Measurements from ENCODE around the gene CIDEC. TPM values are rescaled to one million over a fixed set of nuclear protein-coding genes. Genes with fewer than 3 reads are reported as not detected.

Gene CIDEC
- total RNA-seq, result not detected

- H3K36me3 Mint-ChIP-seq, result no peaks in the 10 kb centered on the region
- POLR2A ChIA-PET, result interaction anchor here (0.6 kb wide), 1 partner anchor 10 kb away, joined by 3 read pairs; no protein-coding TSS in a partner anchor
- H3K9me3 Mint-ChIP-seq, result no peaks in the 10 kb centered on the region
- ATAC-seq (ENCODE audit: low read depth), result no peak
- H3K4me1 Mint-ChIP-seq, result no peaks in the 10 kb centered on the region
- no peak within 1 kb of the TSS for H3K27ac Mint-ChIP-seq
- H3K27me3 Mint-ChIP-seq, result peaks cover 5% of the 10 kb centered on the region
- DNase-seq, result no peak
- no peak within 1 kb of the TSS for H3K4me3 Mint-ChIP-seq
These were observed at the start of gene CIDEC for GRCh38 chr3:9879830-9880549. CIDEC (minus strand) TSS chr3:9880253; CDS start chr3:9878486, 1,767 bp downstream.

GRCh38 chr3:9928158-9928557 lies 48.1 kb upstream of the CIDEC start:
- Mint-ChIP-seq H3K36me3 (no peaks in the 10 kb centered on the region), H3K9me3 (no peaks in the 10 kb centered on the region), H3K27ac (no peak overlapping the region), H3K27me3 (peaks cover 2% of the 10 kb centered on the region), H3K4me3 (no peak overlapping the region), H3K4me1 (peaks cover 8% of the 10 kb centered on the region)
- DNase-seq (no peak), ATAC-seq (ENCODE audit: low read depth) (no peak)
- POLR2A ChIA-PET, result no interaction called here

DNA sequence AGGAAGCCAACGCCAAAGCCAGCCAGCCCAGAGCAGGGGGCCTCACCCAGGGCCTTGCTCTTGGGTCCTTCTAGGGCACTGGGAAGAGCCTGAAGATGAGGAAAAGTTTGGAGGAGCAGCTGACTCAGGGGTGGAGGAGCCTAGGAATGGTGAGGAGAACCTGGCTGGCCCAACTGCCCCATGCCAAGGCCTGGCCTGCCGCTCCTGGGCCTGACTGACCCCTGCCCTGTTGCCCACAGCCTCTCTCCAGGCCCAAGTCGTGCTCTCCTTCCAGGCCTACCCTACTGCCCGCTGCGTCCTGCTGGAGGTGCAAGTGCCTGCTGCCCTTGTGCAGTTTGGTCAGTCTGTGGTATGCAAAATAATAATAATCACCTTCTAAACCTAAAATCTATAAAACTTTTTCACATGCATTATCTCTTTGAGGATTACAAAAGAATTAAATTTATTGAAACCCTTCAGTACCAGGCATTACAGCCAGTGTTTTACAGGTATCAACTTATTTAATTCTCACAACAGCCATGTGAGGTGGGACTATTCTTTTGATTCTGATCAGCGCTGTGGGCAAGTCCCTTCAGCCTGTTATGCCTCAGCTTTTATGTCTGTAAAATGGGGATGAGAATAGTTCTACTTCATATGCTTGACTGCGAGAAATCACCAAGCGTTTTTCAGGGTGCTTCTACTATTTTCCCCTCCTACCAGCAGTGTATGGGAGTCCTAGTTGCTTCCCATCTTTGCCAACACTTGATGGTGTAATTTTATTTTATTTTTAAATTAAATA lies 38.4 kb upstream of the CIDEC start:
- ATAC-seq (ENCODE audit: low read depth) (no peak), DNase-seq (no peak)
- POLR2A ChIA-PET, result no interaction called here
- H3K36me3 Mint-ChIP-seq, result no peaks in the 10 kb centered on the region
- H3K4me1 Mint-ChIP-seq, result peaks cover 5% of the 10 kb centered on the region
- peaks cover 4% of the 10 kb centered on the region for H3K27me3 Mint-ChIP-seq
- H3K9me3 Mint-ChIP-seq, result no peaks in the 10 kb centered on the region
- no peak overlapping the region for H3K27ac Mint-ChIP-seq
- no peak overlapping the region for H3K4me3 Mint-ChIP-seq

DNA sequence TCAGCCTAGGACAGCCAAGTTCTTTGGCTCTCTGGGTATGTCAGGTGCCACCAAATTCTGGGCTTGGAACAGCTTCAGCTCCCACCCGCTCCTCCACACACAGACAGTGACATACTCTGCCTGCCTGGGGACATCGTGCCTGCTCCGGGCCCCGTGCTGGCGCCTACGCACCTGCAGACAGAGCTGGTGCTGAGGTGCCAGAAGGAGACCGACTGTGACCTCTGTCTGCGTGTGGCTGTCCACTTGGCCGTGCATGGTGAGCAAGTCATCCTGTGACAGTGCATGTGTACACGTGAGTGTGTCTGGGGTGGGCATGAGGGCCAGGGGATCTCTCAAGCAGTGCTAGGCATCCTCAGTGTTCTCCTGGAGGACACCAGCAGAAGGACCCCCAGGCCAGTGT lies 37.8 kb upstream of the CIDEC start:
- Mint-ChIP-seq H3K27me3 (peaks cover 4% of the 10 kb centered on the region), H3K27ac (no peak overlapping the region), H3K4me3 (no peak overlapping the region), H3K9me3 (no peaks in the 10 kb centered on the region), H3K4me1 (peaks cover 6% of the 10 kb centered on the region), H3K36me3 (no peaks in the 10 kb centered on the region)
- DNase-seq (no peak), ATAC-seq (ENCODE audit: low read depth) (no peak)
- POLR2A ChIA-PET, result interaction anchor here (1.1 kb wide), 1 partner anchor 16 kb away, joined by 3 read pairs; no protein-coding TSS in a partner anchor

DNA sequence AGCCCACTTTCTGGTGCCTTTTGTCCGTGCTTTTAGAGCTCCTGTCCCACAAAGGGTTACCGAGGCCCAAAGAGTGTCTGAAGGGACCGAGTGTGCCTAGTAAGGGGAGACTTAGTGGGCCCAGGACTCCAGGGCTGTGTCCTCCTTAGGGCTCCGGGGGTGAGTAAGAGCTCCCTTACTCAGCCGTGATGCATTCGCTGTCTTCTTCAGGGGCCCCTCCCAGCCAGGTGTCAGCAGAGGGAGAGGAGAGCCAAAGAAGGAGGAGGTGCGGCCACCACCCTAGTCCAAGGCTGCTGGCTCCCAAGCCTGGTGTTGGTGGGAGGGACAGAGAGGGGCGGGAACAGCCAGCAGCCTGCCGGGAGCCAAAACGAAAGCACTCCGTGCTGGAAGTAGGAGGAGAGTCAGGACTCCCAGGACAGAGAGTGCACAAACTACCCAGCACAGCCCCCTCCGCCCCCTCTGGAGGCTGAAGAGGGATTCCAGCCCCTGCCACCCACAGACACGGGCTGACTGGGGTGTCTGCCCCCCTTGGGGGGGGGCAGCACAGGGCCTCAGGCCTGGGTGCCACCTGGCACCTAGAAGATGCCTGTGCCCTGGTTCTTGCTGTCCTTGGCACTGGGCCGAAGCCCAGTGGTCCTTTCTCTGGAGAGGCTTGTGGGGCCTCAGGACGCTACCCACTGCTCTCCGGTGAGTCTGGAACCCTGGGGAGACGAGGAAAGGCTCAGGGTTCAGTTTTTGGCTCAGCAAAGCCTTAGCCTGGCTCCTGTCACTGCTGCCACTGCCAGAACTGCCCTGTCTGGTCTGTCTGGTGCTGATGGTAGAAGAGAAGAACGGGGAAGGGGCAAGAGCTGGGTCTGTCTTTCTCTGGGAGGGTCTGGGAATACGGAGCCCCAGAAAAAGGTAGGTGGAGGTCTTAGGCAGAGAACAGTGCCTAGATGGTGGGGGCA lies 37.0 kb upstream of the CIDEC start, which contains the start of gene IL17RC:
Gene IL17RC, plus strand, starts transcription at position 365 of the 947 bp plus-strand sequence. Its CDS starts 218 bp downstream, at position 583.
- peak; percentile 35 for ATAC-seq (ENCODE audit: low read depth)
- H3K4me1 Mint-ChIP-seq, result peaks cover 13% of the 10 kb centered on the region
- peak; percentile 39 for DNase-seq
- no peaks in the 10 kb centered on the region for H3K9me3 Mint-ChIP-seq
- H3K27me3 Mint-ChIP-seq, result peaks cover 8% of the 10 kb centered on the region
- peak within 1 kb of the TSS; percentile 74 for H3K4me3 Mint-ChIP-seq
- H3K27ac Mint-ChIP-seq, result peak within 1 kb of the TSS; percentile 56
- POLR2A ChIA-PET, result interaction anchor here (1.1 to 3.0 kb wide), 3 partner anchors 15 to 22 kb away, joined by 3 to 16 read pairs (median 3); partner anchors contain the start of gene CRELD1
- peaks cover 2% of the 10 kb centered on the region for H3K36me3 Mint-ChIP-seq

DNA sequence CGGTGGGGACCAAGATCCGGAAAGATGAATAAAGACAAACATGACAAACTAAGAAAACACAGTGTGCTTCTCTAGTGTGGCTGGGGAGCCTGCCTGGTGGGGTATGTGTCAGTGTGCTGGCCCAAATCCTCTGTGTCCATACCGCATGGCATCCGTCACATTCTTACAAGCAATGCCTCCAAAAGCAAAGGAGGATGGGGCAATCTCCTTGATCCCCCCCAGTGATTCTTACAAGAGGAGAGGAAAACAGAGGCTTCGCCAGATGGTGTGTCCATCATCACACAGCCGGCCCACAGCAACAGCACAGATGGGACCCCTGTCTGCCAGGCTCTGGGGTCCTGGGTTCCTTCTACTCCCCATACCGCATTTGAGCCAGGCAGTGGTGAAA lies 36.3 kb upstream of the CIDEC start:
- DNase-seq, result no peak
- peak overlapping the region; percentile 39 for H3K4me3 Mint-ChIP-seq
- peaks cover 13% of the 10 kb centered on the region for H3K4me1 Mint-ChIP-seq
- ATAC-seq (ENCODE audit: low read depth), result no peak
- POLR2A ChIA-PET, result interaction anchor here (1.0 to 3.0 kb wide), 3 partner anchors 14 to 21 kb away, joined by 3 to 16 read pairs (median 4); partner anchors contain the start of genes CRELD1 and IL17RE
- H3K27ac Mint-ChIP-seq, result no peak overlapping the region
- H3K9me3 Mint-ChIP-seq, result no peaks in the 10 kb centered on the region
- H3K27me3 Mint-ChIP-seq, result peaks cover 11% of the 10 kb centered on the region
- H3K36me3 Mint-ChIP-seq, result peaks cover 2% of the 10 kb centered on the region

DNA sequence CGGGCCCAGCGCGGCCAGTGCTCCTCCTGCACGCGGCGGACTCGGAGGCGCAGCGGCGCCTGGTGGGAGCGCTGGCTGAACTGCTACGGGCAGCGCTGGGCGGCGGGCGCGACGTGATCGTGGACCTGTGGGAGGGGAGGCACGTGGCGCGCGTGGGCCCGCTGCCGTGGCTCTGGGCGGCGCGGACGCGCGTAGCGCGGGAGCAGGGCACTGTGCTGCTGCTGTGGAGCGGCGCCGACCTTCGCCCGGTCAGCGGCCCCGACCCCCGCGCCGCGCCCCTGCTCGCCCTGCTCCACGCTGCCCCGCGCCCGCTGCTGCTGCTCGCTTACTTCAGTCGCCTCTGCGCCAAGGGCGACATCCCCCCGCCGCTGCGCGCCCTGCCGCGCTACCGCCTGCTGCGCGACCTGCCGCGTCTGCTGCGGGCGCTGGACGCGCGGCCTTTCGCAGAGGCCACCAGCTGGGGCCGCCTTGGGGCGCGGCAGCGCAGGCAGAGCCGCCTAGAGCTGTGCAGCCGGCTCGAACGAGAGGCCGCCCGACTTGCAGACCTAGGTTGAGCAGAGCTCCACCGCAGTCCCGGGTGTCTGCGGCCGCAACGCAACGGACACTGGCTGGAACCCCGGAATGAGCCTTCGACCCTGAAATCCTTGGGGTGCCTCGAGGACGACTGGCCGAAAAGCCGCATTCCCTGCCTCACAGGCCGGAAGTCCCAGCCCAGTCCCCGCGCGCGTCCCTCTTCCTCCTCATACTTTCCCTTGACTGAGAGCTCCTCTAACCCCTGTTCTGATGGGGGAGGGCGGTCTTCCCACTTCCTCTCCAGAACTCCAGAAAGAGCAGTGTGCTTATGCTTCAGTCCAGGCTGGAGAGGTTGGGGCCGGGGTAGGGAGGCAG lies 35.4 kb upstream of the CIDEC start:
- POLR2A ChIA-PET, result interaction anchor here (1.0 to 3.0 kb wide), 2 partner anchors 13 to 17 kb away, joined by 4 to 16 read pairs; partner anchors contain the start of genes CRELD1 and IL17RE
- peaks cover 13% of the 10 kb centered on the region for H3K4me1 Mint-ChIP-seq
- no peaks in the 10 kb centered on the region for H3K9me3 Mint-ChIP-seq
- peak overlapping the region; percentile 56 for H3K27ac Mint-ChIP-seq
- DNase-seq (peak; percentile 60), ATAC-seq (ENCODE audit: low read depth) (peak; percentile 60)
- peaks cover 2% of the 10 kb centered on the region for H3K36me3 Mint-ChIP-seq
- H3K4me3 Mint-ChIP-seq, result peak overlapping the region; percentile 74
- peaks cover 13% of the 10 kb centered on the region for H3K27me3 Mint-ChIP-seq

DNA sequence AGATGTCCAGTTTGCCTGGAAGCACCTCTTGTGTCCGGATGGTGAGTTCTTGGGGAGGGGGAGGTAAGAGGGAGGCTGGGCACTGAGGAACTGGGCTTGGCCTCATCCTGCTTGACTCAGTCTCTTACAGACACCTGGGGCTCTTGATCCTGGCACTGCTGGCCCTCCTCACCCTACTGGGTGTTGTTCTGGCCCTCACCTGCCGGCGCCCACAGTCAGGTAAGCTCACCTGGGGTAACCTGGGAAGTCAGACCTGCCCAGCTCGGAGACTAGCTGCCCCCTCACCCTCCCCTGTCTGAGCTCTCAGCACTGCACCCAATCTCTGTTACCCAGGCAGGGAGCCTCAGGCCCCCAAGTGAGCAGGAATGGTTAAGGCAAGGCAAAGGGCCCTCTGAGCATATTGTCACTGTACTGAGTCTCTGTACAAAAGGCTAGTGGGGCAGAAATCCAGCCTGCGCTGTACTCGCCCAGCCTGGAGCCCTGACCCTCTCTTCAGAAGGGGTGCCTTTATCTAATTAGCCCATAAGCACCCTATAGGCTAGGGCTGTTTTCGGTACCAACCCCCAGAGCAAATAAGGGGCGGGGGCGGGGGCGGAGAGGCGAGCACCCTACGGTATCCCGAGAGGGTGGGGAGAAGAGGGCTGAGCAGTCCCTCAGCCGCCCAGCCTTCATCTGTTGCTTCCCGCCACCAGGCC lies 34.7 kb upstream of the CIDEC start:
- Mint-ChIP-seq H3K27ac (no peak overlapping the region), H3K27me3 (peaks cover 13% of the 10 kb centered on the region), H3K4me3 (peak overlapping the region; percentile 48), H3K9me3 (no peaks in the 10 kb centered on the region), H3K36me3 (peaks cover 2% of the 10 kb centered on the region), H3K4me1 (peaks cover 14% of the 10 kb centered on the region)
- POLR2A ChIA-PET, result interaction anchor here (1.6 to 3.0 kb wide), 2 partner anchors 18 to 24 kb away, joined by 5 to 16 read pairs; partner anchors contain the start of genes CRELD1 and JAGN1
- ATAC-seq (ENCODE audit: low read depth) (no peak), DNase-seq (no peak)

DNA sequence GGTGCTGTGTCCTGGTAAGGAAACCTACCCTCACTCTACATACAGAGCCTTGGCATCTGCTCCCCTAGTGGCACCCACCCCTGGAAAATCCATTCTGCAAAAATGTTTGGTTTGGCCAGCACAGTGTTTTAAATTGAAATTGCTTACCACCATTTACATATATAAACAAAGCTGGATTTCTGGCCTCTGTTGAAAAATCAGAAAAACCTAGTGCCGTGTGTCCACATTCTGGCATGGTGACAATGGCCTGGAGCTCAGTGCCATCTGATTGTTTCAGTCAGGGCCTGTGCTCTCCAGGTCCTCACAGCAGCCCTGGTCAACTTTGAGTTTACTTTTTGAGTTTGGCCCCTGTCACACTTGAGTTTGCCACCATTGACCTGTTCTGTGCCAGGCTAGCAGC lies 34.0 kb upstream of the CIDEC start:
- Mint-ChIP-seq H3K4me3 (no peak overlapping the region), H3K4me1 (peaks cover 16% of the 10 kb centered on the region), H3K27me3 (peaks cover 13% of the 10 kb centered on the region), H3K9me3 (no peaks in the 10 kb centered on the region), H3K27ac (no peak overlapping the region), H3K36me3 (peaks cover 2% of the 10 kb centered on the region)
- no peak for ATAC-seq (ENCODE audit: low read depth)
- DNase-seq, result no peak
- POLR2A ChIA-PET, result interaction anchor here (1.6 to 3.0 kb wide), 2 partner anchors 19 to 23 kb away, joined by 5 to 16 read pairs; partner anchors contain the start of genes CRELD1 and JAGN1

DNA sequence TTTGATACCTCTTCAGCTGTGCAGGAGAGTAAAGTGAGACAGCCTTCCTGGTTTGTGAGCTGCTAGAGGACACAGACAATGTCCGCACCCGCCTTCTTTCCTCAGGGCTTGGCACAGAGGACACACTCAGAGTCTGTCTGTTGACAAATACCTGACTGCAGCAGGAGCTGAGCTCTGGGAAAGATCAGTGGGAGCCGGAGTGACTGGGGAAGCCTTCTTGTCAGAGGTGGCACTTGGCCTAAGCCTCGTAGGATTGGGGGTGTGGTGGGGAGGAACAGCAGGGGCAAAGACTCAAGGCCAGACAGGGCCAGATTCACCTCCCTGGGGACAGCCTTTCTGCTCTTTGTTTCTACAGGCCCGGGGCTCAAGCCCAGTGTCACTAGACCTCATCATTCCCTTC lies 33.5 kb upstream of the CIDEC start:
- peaks cover 15% of the 10 kb centered on the region for H3K4me1 Mint-ChIP-seq
- POLR2A ChIA-PET, result interaction anchor here (0.8 to 3.0 kb wide), 3 partner anchors 11 to 23 kb away, joined by 3 to 16 read pairs (median 5); partner anchors contain the start of genes CRELD1 and JAGN1
- H3K27me3 Mint-ChIP-seq, result peaks cover 13% of the 10 kb centered on the region
- H3K36me3 Mint-ChIP-seq, result peaks cover 2% of the 10 kb centered on the region
- no peak for DNase-seq
- no peaks in the 10 kb centered on the region for H3K9me3 Mint-ChIP-seq
- H3K27ac Mint-ChIP-seq, result no peak overlapping the region
- no peak overlapping the region for H3K4me3 Mint-ChIP-seq
- no peak for ATAC-seq (ENCODE audit: low read depth)

- H3K4me1 Mint-ChIP-seq, result peaks cover 15% of the 10 kb centered on the region
- H3K27me3 Mint-ChIP-seq, result peaks cover 13% of the 10 kb centered on the region
- no peak for DNase-seq
- H3K4me3 Mint-ChIP-seq, result no peak overlapping the region
- no peaks in the 10 kb centered on the region for H3K9me3 Mint-ChIP-seq
- H3K27ac Mint-ChIP-seq, result no peak overlapping the region
- POLR2A ChIA-PET, result interaction anchor here (0.8 to 1.1 kb wide), 4 partner anchors 12 to 30 kb away, joined by 3 read pairs; no protein-coding TSS in a partner anchor
- H3K36me3 Mint-ChIP-seq, result peaks cover 2% of the 10 kb centered on the region
- no peak for ATAC-seq (ENCODE audit: low read depth)
These were observed 32.4 kb upstream of the CIDEC start for GRCh38 chr3:9912294-9912935.
